Activated CD4-positive, alpha-beta memory T cell treated with anti-CD3 and anti-CD28 coated beads for 36 hours (primary cell): Measurements from ENCODE around the gene CYB561. TPM values are rescaled to one million over a fixed set of nuclear protein-coding genes. Genes with fewer than 3 reads are reported as not detected.

Experiments
- CTCF ChIA-PET: fragments of 350-600 bp; sonication (Branson Sonifier 250); formaldehyde crosslinking; loops from one replicate; lab custom pipeline; 2021; ENCODE audit warnings: antibody characterized with exemption, inconsistent platforms; lab: Charles Lee
- POLR2A ChIA-PET: fragments of 350-600 bp; sonication (Branson Sonifier 250); formaldehyde crosslinking; loops from one replicate; lab custom pipeline; 2021; ENCODE audit warnings: antibody characterized with exemption; lab: Charles Lee
- DNase-seq: peaks from one replicate; pipeline ENCODE4 v3.0.0-alpha.2; 2020
- H3K27ac Mint-ChIP-seq: one replicate; pipeline ENCODE4 v1.8.0; 2021; ENCODE audit warnings: mixed read lengths
- H3K27me3 Mint-ChIP-seq: one replicate; pipeline ENCODE4 v1.8.0; 2021; ENCODE audit warnings: mixed read lengths
- H3K36me3 Mint-ChIP-seq: one replicate; pipeline ENCODE4 v1.8.0; 2021; ENCODE audit warnings: mixed read lengths
- H3K4me1 Mint-ChIP-seq: one replicate; pipeline ENCODE4 v1.8.0; 2021; ENCODE audit warnings: low read depth, mixed read lengths
- H3K4me3 Mint-ChIP-seq: one replicate; pipeline ENCODE4 v1.8.0; 2021; ENCODE audit warnings: mild to moderate bottlenecking, mixed read lengths
- H3K9me3 Mint-ChIP-seq: one replicate; pipeline ENCODE4 v1.8.0; 2021; ENCODE audit warnings: mixed read lengths
- intact Hi-C: fragments of 100-400 bp; cut with micrococcal nuclease; formaldehyde crosslinking; loops from one replicate; pipeline ENCODE4 v1.15.1; 2023
- total RNA-seq, 2 experiments: library from RNA; stranded (reverse); gene quantifications; one replicate each; pipeline ENCODE4 v1.2.3, GENCODE V29; 2021

The CYB561 gene
- total RNA-seq, 2 experiments from 2014 or later: 9.4 to 9.7 TPM

DNA sequence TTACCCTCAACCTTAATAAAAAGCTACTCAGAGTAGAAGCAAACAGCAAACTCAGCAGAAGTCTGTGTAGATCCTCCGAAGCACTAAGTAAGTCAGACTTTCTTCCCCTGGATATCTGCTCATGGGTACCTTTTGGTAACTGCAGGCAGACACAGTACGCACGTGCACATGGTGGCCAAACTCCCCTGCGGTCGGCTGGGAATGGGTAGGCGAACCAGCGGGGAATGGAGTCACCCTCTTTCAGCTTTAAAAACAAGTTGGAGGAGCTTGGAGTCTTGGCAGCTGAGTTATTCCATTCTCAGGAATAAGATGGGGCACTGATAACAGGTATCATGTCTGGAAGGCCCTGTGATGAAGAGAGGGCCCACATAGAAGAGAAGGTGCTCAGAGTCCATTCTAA is 16.3 kb downstream of the CYB561 start:
- H3K27me3 Mint-ChIP-seq: no peaks in the 10 kb centered on the region
- DNase-seq: no peak
- POLR2A ChIA-PET: no interaction called here
- no peak overlapping the region for H3K4me3 Mint-ChIP-seq
- intact Hi-C loops: loop anchor here (5.0 to 10.0 kb wide), 3 partner anchors 268 to 408 kb away; partner anchors contain the start of genes CCDC47 and DDX42
- no peak overlapping the region for H3K27ac Mint-ChIP-seq
- H3K9me3 Mint-ChIP-seq: no peaks in the 10 kb centered on the region
- H3K36me3 Mint-ChIP-seq: peaks cover 3% of the 10 kb centered on the region
- H3K4me1 Mint-ChIP-seq: peaks cover 43% of the 10 kb centered on the region
- CTCF ChIA-PET: interaction anchor here (0.6 to 9.7 kb wide), 4 partner anchors 16 to 272 kb away, joined by 3 to 243 read pairs (median 118); partner anchors contain the start of gene ACE

- POLR2A ChIA-PET: no interaction called here
- intact Hi-C loops: loop anchor here (5.0 to 10.0 kb wide), 3 partner anchors 270 to 410 kb away; partner anchors contain the start of genes CCDC47 and DDX42
- no peak for DNase-seq
- H3K4me3 Mint-ChIP-seq: no peak overlapping the region
- peaks cover 32% of the 10 kb centered on the region for H3K4me1 Mint-ChIP-seq
- CTCF ChIA-PET: interaction anchor here (0.9 to 9.7 kb wide), 17 partner anchors 9 to 408 kb away, joined by 3 to 243 read pairs (median 19); partner anchors contain the start of genes ACE, CYB561 and DCAF7
- H3K36me3 Mint-ChIP-seq: no peaks in the 10 kb centered on the region
- no peak overlapping the region for H3K27ac Mint-ChIP-seq
- H3K9me3 Mint-ChIP-seq: no peaks in the 10 kb centered on the region
- no peaks in the 10 kb centered on the region for H3K27me3 Mint-ChIP-seq
Observed at GRCh38 chr17:63426917-63427308, 19.2 kb downstream of the CYB561 start.

DNA sequence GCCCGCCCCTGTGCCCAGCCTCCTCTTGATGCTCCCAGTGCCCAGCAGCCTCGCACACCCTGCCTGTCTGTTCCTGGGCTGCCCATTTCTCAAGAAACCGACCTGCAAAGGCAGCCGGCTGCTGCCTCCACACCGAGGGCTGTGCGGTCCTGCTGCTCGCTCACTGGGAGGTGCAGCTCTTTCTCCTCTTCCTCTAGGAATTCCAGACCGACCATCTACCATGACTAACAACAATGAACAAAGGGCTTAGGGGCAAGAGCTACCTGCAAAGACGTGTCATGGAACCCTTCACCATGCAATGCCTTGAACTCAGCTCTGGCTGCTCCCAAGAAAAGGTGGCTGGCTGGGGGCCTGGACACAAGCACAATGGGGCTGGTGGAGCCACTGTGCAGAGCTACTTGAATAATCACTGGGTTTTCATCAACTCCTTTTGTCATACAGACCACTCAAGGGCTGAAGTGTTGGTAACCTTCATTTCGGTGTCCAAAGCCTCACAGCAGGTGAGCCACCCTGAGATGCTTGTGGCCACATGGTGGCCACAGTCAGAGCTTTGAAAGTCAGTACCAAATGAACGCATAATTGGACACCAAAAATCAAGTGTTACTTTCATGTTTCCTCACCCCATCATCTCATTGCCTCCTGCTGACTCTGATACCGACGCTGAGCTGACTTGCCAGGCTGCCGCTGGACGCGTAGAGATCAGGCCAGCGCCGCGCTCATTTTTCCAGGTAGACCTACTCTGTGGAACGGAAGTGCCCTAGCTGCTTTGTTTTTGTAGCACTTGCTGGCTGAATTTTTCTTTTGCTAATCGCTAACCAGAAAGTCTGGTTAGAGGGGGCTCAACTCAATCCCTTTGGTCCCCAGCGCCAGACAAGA is 19.8 kb downstream of the CYB561 start:
- no peaks in the 10 kb centered on the region for H3K9me3 Mint-ChIP-seq
- no peak for DNase-seq
- no peaks in the 10 kb centered on the region for H3K27me3 Mint-ChIP-seq
- H3K4me1 Mint-ChIP-seq: peaks cover 32% of the 10 kb centered on the region
- H3K27ac Mint-ChIP-seq: peak overlapping the region; percentile 5
- H3K4me3 Mint-ChIP-seq: no peak overlapping the region
- no peaks in the 10 kb centered on the region for H3K36me3 Mint-ChIP-seq
- intact Hi-C loops: loop anchor here (5.0 to 10.0 kb wide), 3 partner anchors 271 to 411 kb away; partner anchors contain the start of genes CCDC47 and DDX42
- POLR2A ChIA-PET: interaction anchor here (0.5 to 1.7 kb wide), 6 partner anchors 50 to 348 kb away, joined by 3 to 5 read pairs (median 4); partner anchors contain the start of genes ACE, CCDC47, DDX42 and MAP3K3
- CTCF ChIA-PET: interaction anchor here (0.6 to 9.7 kb wide), 60 partner anchors 9 to 461 kb away, joined by 3 to 243 read pairs (median 4); partner anchors contain the start of genes ACE, CYB561, DCAF7 and MAP3K3

- H3K4me1 Mint-ChIP-seq: peaks cover 33% of the 10 kb centered on the region
- CTCF ChIA-PET: interaction anchor here (0.6 to 9.7 kb wide), 60 partner anchors 9 to 461 kb away, joined by 3 to 243 read pairs (median 4); partner anchors contain the start of genes ACE, CYB561, DCAF7 and MAP3K3
- POLR2A ChIA-PET: interaction anchor here (0.5 to 1.7 kb wide), 6 partner anchors 51 to 348 kb away, joined by 3 to 5 read pairs (median 4); partner anchors contain the start of genes ACE, CCDC47, DDX42 and MAP3K3
- H3K4me3 Mint-ChIP-seq: no peak overlapping the region
- H3K36me3 Mint-ChIP-seq: no peaks in the 10 kb centered on the region
- peak; percentile 79 for DNase-seq
- intact Hi-C loops: loop anchor here (1.0 to 10.0 kb wide), 5 partner anchors 54 to 412 kb away; partner anchors contain the start of genes CCDC47 and DDX42
- H3K27ac Mint-ChIP-seq: no peak overlapping the region
- no peaks in the 10 kb centered on the region for H3K27me3 Mint-ChIP-seq
- no peaks in the 10 kb centered on the region for H3K9me3 Mint-ChIP-seq
Observed at GRCh38 chr17:63425483-63425882, 20.6 kb downstream of the CYB561 start.

GRCh38 chr17:63423963-63424362 is 22.1 kb downstream of the CYB561 start:
- H3K9me3 Mint-ChIP-seq: no peaks in the 10 kb centered on the region
- ChIA-PET CTCF (interaction anchor here (1.3 to 9.7 kb wide), 9 partner anchors 17 to 287 kb away, joined by 5 to 243 read pairs (median 38); partner anchors contain the start of genes ACE, CYB561 and MAP3K3), POLR2A (no interaction called here)
- H3K27ac Mint-ChIP-seq: no peak overlapping the region
- no peaks in the 10 kb centered on the region for H3K36me3 Mint-ChIP-seq
- peaks cover 45% of the 10 kb centered on the region for H3K4me1 Mint-ChIP-seq
- H3K27me3 Mint-ChIP-seq: no peaks in the 10 kb centered on the region
- no peak overlapping the region for H3K4me3 Mint-ChIP-seq
- no peak for DNase-seq
- intact Hi-C loops: loop anchor here (10.0 kb wide), 1 partner anchor 351 kb away; the partner anchor contains the start of genes CCDC47 and DDX42

DNA sequence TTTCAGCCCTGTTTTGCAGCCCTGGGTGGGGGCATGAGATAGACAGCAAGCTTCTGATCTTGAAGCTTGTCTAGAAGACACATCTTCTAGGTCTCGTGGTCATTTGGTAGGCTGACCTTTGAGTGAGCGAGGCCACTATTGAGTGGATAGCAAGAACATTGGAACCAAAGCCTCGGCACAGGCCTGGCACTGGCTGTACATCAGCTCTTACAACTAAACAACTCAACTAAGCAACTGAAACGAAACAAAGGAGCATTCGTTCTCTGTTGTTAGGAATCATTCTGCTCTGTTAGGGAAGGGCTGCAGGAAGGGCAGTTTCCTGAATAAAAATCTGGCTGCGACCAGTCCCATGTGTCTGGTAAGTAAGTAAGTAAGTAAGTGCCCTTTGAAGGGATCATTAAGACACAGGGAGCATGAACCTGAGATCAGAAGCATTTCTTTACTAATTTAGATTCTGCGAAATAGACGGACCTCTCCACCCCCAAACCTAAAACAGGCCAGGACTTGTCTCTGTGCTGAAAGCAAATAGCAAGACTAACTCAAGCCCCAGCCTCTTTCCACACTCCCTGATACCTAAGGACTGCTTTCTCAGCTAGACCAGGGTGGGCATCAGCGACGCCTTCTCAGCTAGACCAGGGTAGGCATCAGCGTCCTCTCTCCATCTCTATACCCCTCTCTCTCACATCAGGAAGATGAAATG is 22.7 kb downstream of the CYB561 start:
- CTCF ChIA-PET: interaction anchor here (1.3 to 9.7 kb wide), 7 partner anchors 17 to 274 kb away, joined by 5 to 243 read pairs (median 38); partner anchors contain the start of genes ACE, CYB561 and MAP3K3
- no peaks in the 10 kb centered on the region for H3K9me3 Mint-ChIP-seq
- H3K36me3 Mint-ChIP-seq: no peaks in the 10 kb centered on the region
- POLR2A ChIA-PET: no interaction called here
- H3K27ac Mint-ChIP-seq: no peak overlapping the region
- no peak for DNase-seq
- H3K4me1 Mint-ChIP-seq: peaks cover 41% of the 10 kb centered on the region
- H3K4me3 Mint-ChIP-seq: no peak overlapping the region
- intact Hi-C loops: loop anchor here (10.0 kb wide), 1 partner anchor 351 kb away; the partner anchor contains the start of genes CCDC47 and DDX42
- no peaks in the 10 kb centered on the region for H3K27me3 Mint-ChIP-seq

DNA sequence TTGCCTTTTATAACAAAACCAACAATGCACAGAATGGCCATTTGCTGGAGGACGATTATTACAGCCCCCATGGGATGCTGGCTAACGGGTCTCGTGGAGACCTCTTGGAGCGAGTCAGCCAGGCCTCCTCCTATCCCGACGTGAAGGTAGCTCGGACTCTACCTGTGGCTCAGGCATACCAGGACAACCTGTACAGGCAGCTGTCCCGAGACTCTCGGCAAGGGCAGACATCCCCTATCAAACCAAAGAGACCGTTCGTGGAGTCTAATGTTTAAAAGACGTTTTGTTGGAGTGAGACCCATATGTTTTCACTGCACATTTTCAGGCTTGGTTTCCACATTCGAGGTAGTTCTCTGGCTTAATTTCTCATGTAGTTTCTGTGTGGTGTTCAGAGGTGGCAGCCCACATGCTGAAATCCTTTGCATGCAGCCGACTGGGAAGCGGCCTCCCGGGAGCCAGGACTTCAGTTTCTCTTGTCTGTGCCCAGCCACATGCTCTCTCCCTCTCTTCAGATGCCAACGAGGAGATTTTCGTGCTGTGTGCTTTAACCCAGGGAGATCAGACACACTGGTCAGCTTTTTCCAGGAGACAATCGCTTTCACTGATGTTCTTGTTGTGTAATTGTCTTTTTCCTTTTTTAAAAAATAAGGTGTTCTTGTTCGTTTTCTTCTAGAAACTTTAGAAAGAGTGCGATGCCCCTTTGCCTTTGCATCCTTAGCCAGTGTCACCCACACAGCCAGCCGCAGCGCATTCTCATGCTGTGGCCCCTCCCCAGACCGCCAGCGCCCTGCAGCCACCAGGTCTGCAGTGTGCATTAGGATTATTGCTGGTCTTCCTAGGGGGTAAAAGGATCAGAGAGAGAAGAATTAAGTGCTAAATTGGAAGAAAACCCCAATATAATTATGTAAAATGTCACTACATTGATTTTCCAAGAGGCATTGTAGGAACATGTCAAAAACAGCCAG is 24.1 kb downstream of the CYB561 start:
- CTCF ChIA-PET: interaction anchor here (4.2 to 7.7 kb wide), 2 partner anchors 57 to 190 kb away, joined by 22 to 233 read pairs; partner anchors contain the start of gene ACE
- intact Hi-C loops: loop anchor here (10.0 kb wide), 1 partner anchor 353 kb away; the partner anchor contains the start of genes CCDC47 and DDX42
- Mint-ChIP-seq H3K4me1 (peaks cover 27% of the 10 kb centered on the region), H3K4me3 (no peak overlapping the region), H3K36me3 (no peaks in the 10 kb centered on the region), H3K27ac (no peak overlapping the region), H3K27me3 (no peaks in the 10 kb centered on the region), H3K9me3 (no peaks in the 10 kb centered on the region)
- DNase-seq: no peak
- POLR2A ChIA-PET: no interaction called here

DNA sequence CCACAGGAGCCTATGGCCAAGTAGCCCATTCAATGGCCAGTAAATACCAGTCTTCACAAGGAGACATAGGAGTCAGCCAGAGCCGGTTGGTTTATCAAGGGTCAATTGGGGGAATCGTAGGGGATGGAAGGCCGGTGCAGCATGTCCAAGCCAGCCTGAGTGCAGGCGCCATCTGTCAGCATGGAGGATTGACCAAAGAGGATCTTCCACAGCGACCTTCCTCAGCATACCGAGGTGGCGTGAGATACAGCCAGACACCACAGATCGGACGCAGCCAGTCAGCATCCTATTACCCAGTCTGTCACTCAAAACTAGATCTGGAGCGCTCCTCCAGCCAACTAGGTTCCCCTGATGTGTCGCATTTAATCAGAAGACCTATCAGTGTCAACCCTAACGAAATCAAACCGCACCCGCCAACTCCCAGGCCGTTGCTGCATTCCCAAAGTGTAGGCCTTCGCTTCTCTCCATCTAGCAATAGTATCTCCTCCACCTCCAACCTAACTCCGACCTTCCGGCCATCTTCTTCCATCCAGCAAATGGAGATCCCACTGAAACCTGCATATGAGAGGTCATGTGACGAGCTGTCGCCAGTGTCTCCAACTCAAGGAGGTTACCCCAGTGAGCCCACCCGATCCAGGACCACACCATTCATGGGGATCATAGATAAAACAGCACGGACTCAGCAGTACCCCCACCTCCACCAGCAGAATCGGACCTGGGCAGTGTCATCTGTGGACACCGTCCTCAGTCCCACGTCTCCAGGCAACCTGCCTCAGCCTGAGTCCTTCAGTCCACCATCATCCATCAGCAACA is 25.0 kb downstream of the CYB561 start:
- no peak for DNase-seq
- ChIA-PET CTCF (interaction anchor here (1.0 to 4.2 kb wide), 2 partner anchors 15 to 191 kb away, joined by 3 to 22 read pairs; no protein-coding TSS in a partner anchor), POLR2A (no interaction called here)
- no peaks in the 10 kb centered on the region for H3K36me3 Mint-ChIP-seq
- no peaks in the 10 kb centered on the region for H3K27me3 Mint-ChIP-seq
- H3K27ac Mint-ChIP-seq: no peak overlapping the region
- intact Hi-C loops: loop anchor here (10.0 kb wide), 1 partner anchor 354 kb away; the partner anchor contains the start of genes CCDC47 and DDX42
- H3K4me3 Mint-ChIP-seq: no peak overlapping the region
- H3K9me3 Mint-ChIP-seq: no peaks in the 10 kb centered on the region
- peaks cover 18% of the 10 kb centered on the region for H3K4me1 Mint-ChIP-seq

DNA sequence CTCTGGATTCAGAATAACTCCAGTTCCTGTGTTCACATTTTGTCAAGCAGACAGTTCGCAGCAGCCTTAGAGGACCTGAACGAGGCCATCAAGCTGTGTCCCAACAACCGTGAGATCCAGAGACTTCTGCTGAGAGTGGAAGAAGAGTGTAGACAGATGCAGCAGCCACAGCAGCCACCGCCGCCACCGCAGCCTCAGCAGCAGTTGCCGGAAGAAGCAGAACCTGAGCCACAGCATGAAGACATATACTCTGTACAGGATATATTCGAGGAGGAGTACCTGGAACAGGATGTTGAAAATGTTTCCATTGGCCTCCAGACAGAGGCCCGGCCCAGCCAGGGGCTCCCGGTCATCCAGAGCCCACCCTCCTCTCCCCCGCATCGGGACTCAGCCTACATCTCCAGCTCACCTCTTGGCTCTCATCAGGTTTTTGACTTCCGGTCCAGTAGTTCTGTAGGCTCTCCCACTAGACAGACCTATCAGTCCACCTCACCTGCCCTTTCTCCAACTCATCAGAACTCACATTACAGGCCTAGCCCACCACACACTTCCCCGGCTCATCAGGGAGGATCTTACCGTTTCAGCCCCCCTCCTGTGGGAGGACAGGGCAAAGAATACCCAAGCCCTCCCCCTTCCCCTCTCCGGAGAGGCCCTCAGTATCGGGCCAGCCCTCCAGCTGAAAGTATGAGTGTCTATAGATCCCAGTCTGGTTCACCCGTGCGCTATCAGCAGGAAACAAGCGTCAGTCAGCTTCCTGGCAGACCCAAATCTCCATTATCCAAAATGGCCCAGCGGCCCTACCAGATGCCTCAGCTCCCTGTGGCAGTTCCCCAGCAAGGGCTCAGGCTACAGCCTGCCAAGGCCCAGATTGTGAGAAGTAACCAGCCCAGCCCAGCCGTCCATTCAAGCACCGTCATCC is 25.9 kb downstream of the CYB561 start:
- Mint-ChIP-seq H3K9me3 (no peaks in the 10 kb centered on the region), H3K27ac (peak overlapping the region; percentile 50), H3K27me3 (no peaks in the 10 kb centered on the region), H3K4me1 (peaks cover 13% of the 10 kb centered on the region), H3K4me3 (no peak overlapping the region), H3K36me3 (no peaks in the 10 kb centered on the region)
- POLR2A ChIA-PET: interaction anchor here (0.6 to 0.9 kb wide), 2 partner anchors 202 to 325 kb away, joined by 3 read pairs; partner anchors contain the start of gene MAP3K3
- peak; percentile 62 for DNase-seq
- CTCF ChIA-PET: interaction anchor here (0.5 to 4.2 kb wide), 6 partner anchors 14 to 291 kb away, joined by 3 to 27 read pairs (median 10); no protein-coding TSS in a partner anchor
- intact Hi-C loops: loop anchor here (10.0 kb wide), 1 partner anchor 355 kb away; the partner anchor contains the start of genes CCDC47 and DDX42
